ENCODE measurements around the gene JPH3. TPM values are rescaled to one million over a fixed set of nuclear protein-coding genes. Genes with fewer than 3 reads are reported as not detected.

JPH3 gene
- total RNA-seq, 1 experiment from 2014 or later = 39.0 TPM

GRCh38 chr16:87636741-87637140 lies 34.4 kb downstream of the JPH3 start (continued):
- no peak for TF ChIP-seq ZNF423 (CRISPR knock-in tag; IDR thresholded peaks at IDR 0.05)
- no peak for TF ChIP-seq ATF2 (CRISPR knock-in tag; IDR thresholded peaks at IDR 0.05; ENCODE audit: borderline replicate concordance, low read depth)

- Mint-ChIP-seq H3K4me1 (peaks cover 9% of the 10 kb centered on the region), H3K36me3 (no peaks in the 10 kb centered on the region), H3K4me3 (no peak overlapping the region), H3K27me3 (ENCODE audit: low read depth) (no peaks in the 10 kb centered on the region), H3K9me3 (no peaks in the 10 kb centered on the region), H3K27ac (no peak overlapping the region; the same call in 1 of the 2 replicates)
- ChIA-PET CTCF (interaction anchor here (0.9 to 4.4 kb wide), 12 partner anchors 10 to 254 kb away, joined by 3 to 235 read pairs (median 14); partner anchors contain the start of gene FBXO31), POLR2A (no interaction called here)
- DNase-seq (ENCODE audit: low spot score) = no peak
- ATAC-seq = no peak
- TF ChIP-seq NFE2L1 (CRISPR knock-in tag; IDR thresholded peaks at IDR 0.05) (no peak), GABPB1 (CRISPR knock-in tag; IDR thresholded peaks at IDR 0.05) (no peak), EMX1 (CRISPR knock-in tag; IDR thresholded peaks at IDR 0.05) (no peak), ZMAT4 (CRISPR knock-in tag; IDR thresholded peaks at IDR 0.05) (no peak), OVOL2 (CRISPR knock-in tag; IDR thresholded peaks at IDR 0.05; ENCODE audit: borderline replicate concordance) (no peak), ATF2 (CRISPR knock-in tag; IDR thresholded peaks at IDR 0.05; ENCODE audit: borderline replicate concordance, low read depth) (no peak), FOXJ3 (CRISPR knock-in tag; IDR thresholded peaks at IDR 0.05; ENCODE audit: borderline replicate concordance) (no peak), ZNF232 (CRISPR knock-in tag; IDR thresholded peaks at IDR 0.05) (no peak)
Observed at GRCh38 chr16:87637357-87637756, 35.0 kb downstream of the JPH3 start.

GRCh38 chr16:87638736-87639135 lies 36.4 kb downstream of the JPH3 start:
- H3K27me3 Mint-ChIP-seq (ENCODE audit: low read depth) = no peaks in the 10 kb centered on the region
- H3K4me3 Mint-ChIP-seq = no peak overlapping the region
- peaks cover 9% of the 10 kb centered on the region for H3K4me1 Mint-ChIP-seq
- no peak for DNase-seq (ENCODE audit: low spot score)
- no peaks in the 10 kb centered on the region for H3K9me3 Mint-ChIP-seq
- POLR2A ChIA-PET = no interaction called here
- CTCF ChIA-PET = no interaction called here
- no peak for ATAC-seq
- no peak overlapping the region for H3K27ac Mint-ChIP-seq
- H3K36me3 Mint-ChIP-seq = peaks cover 4% of the 10 kb centered on the region; the same call in 1 of the 2 replicates
- TF ChIP-seq ZNF416 (CRISPR knock-in tag; IDR thresholded peaks at IDR 0.05) (no peak), FOXK1 (CRISPR knock-in tag; IDR thresholded peaks at IDR 0.05) (no peak), TP53 (CRISPR knock-in tag; IDR thresholded peaks at IDR 0.05) (no peak), IRF1 (CRISPR knock-in tag; IDR thresholded peaks at IDR 0.05) (no peak), RELA (CRISPR knock-in tag; IDR thresholded peaks at IDR 0.05; ENCODE audit: borderline replicate concordance) (no peak), ZBTB43 (CRISPR knock-in tag; IDR thresholded peaks at IDR 0.05) (no peak), SMAD3 (CRISPR knock-in tag; IDR thresholded peaks at IDR 0.05; ENCODE audit: borderline replicate concordance) (no peak), NFE2L1 (CRISPR knock-in tag; IDR thresholded peaks at IDR 0.05) (no peak), ZNF219 (CRISPR knock-in tag; IDR thresholded peaks at IDR 0.05; ENCODE audit: borderline replicate concordance) (no peak), ATF6 (CRISPR knock-in tag; IDR thresholded peaks at IDR 0.05) (no peak), ZNF396 (CRISPR knock-in tag; IDR thresholded peaks at IDR 0.05; ENCODE audit: borderline replicate concordance) (no peak), ATF2 (CRISPR knock-in tag; IDR thresholded peaks at IDR 0.05; ENCODE audit: borderline replicate concordance, low read depth) (no peak), ZNF671 (CRISPR knock-in tag; IDR thresholded peaks at IDR 0.05) (no peak), ZNF423 (CRISPR knock-in tag; IDR thresholded peaks at IDR 0.05) (no peak), ESRRA (CRISPR knock-in tag; IDR thresholded peaks at IDR 0.05; ENCODE audit: borderline replicate concordance) (no peak), CTCF (IDR thresholded peaks at IDR 0.05) (no peak), NFYB (CRISPR knock-in tag; conservative IDR thresholded peaks at IDR 0.05; ENCODE audit: low read depth) (no peak), ZNF121 (CRISPR knock-in tag; IDR thresholded peaks at IDR 0.05) (no peak)
